Mucosa of stomach (tissue), 1 donor: ENCODE results near the gene LIPF.

Experiments
- H3K27me3 ChIP-seq: one replicate; pipeline ENCODE4 v1.7.0; 2013; ENCODE audit warnings: mild to moderate bottlenecking, low read length; ENCODE audit not compliant: control insufficient read depth, insufficient read depth
- H3K36me3 ChIP-seq: one replicate; pipeline ENCODE4 v1.7.0; 2013; ENCODE audit warnings: low read length; ENCODE audit not compliant: control insufficient read depth, insufficient read depth
- H3K4me1 ChIP-seq: one replicate; pipeline ENCODE4 v1.7.0; 2013; ENCODE audit warnings: mild to moderate bottlenecking, low read length; ENCODE audit not compliant: control insufficient read depth, insufficient read depth
- H3K4me3 ChIP-seq: one replicate; pipeline ENCODE4 v1.7.0; 2013; ENCODE audit warnings: low read length
- H3K9ac ChIP-seq: one replicate; pipeline ENCODE4 v1.7.0; 2013; ENCODE audit warnings: mild to moderate bottlenecking, low read length, moderate library complexity
- H3K9me3 ChIP-seq: one replicate; pipeline ENCODE4 v1.7.0; 2013; ENCODE audit warnings: mild to moderate bottlenecking, low read length, moderate library complexity; ENCODE audit not compliant: control insufficient read depth
- donor health status: Pancreatic carcinoma.

Gene LIPF

DNA sequence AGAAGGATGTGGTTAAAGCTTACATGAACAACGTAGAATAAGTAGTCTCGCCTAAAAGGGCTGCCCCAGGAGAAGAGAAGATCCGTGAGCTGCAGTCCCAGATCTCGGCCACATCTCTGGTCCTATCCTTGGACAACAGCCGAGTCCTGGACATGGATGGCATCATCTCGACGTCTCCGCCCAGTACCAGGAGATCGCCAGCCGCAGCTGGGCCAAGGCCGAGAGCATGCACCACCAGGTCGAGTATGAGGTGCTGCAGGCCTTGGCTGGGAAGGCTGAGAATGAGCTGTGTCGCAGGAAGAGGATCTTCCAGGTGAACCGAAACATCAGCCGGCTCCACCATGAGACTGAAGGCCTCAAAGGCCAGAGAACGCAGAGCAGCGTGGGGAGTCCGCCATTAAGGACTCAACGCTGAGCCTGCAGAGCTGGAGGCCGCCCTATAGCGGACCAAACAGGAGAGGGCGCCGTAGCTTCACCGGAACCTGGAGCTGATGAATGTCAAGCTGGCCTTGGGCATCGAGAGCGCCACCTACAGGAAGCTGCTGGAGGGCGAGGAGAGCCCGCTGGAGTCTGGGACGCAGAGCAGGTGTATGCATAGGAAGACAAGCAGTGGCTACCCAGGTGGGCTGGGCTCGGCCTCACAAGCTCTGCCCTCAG is 64.0 kb downstream of the LIPF start:
- no peaks in the 10 kb centered on the region for H3K4me1 ChIP-seq
- no peaks in the 10 kb centered on the region for H3K27me3 ChIP-seq
- no peak overlapping the region for H3K9ac ChIP-seq
- no peaks in the 10 kb centered on the region for H3K36me3 ChIP-seq
- H3K9me3 ChIP-seq: no peaks in the 10 kb centered on the region
- no peak overlapping the region for H3K4me3 ChIP-seq
